ENCODE measurements around the gene ISY1.
"Not testable (repeated sequence)": the region's sequence is repeated elsewhere in the genome, so short reads cannot be mapped to it uniquely, and the experiment has no call there.

The ISY1 gene

DNA sequence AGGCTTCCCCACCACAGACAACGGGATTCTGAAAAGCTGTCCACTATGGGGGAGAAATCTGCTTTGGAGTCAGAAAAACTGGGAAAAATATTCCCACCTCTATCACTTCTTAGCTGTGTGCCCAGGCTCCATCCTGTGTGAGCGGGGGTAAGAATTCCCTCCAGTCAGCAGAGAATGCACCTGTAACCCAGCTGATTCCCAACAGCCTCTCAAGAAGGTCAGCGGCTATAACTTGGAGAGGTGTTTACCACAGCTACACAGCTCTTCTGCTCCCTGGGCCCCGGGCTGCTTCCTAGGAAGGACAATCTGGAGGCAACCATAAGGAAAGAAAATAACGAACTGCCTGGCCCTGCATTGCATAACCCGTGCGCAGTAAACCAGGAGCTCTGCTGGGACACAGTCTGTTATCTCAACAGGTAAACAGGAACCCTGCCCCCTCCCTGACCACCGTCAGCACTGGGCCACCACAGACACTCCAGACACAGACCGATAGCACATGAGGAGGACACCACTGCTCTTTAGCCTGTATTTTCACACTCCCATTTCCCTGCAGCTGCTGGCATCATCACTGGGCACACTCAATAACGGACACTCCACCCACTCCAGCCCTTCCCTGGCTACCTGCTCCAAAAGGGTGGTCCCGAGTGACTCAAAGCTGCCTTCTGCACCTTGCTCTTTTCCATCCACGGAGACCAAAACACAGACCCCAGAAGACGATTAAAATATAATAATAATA is 41.3 kb downstream of the ISY1 start:
- DNase-seq = no peak

DNA sequence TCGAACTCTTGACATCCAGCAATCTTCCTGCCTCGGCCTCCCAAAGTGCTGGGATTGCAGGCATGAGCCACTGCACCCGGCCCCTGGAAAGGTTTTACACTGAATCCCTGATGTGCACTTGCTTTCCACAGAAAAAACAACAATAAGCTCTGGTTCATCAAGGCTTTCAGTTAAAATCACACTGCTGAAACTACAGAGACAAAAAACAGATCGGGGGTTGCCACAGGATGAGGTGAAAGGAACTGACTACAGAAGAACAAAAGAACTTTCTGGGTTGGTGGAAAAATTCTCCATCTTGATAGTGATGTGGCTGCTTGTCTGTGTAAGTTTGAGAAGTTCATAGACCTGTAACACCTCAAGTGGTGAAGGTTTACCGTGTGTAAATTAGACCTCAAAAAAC is 42.1 kb downstream of the ISY1 start:
- DNase-seq = no peak

DNA sequence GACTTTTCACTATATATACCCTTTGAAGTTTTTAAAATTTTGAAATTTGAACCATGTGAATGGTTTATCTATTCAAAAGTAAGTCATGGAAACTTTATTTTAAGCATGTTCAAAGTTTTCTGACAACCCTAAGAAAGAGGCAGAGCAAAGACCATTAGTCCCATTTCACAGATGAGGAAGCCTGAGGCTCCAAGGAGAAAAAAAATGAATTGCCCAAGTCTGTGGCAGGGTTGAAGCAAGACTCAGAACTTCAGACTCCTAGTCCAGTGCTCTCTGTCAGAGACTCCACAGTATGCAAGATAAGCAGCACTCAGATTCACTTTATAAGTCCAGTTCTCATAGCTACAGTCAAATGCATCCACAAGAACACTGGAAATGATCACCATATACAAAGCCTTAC is 43.7 kb downstream of the ISY1 start:
- no peak for DNase-seq

DNA sequence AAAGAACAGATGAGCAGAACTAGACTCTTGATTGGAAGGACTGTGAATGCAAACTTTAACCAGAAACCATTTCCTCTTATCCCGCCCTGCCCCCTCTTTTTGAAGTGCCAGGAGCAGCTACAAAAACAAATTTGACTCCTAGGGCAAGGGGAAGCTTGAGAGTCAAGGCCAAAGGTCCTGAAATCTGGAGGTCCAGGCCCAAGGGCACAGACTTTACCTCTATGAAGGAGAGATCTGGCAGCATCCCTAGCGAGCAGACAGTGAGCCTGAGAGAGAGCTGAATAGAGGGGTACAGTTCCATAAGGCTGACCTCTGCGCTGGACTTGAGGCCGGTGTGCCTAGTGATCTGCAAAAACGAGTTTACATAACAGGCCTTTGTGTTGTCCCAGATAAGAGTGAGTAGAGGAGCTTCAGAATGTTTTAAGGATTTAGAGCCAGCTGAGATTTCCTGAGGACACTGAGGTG is 44.3 kb downstream of the ISY1 start:
- DNase-seq = no peak

GRCh38 chr3:129114455-129114854 is 46.4 kb downstream of the ISY1 start:
- no peak for DNase-seq

DNA sequence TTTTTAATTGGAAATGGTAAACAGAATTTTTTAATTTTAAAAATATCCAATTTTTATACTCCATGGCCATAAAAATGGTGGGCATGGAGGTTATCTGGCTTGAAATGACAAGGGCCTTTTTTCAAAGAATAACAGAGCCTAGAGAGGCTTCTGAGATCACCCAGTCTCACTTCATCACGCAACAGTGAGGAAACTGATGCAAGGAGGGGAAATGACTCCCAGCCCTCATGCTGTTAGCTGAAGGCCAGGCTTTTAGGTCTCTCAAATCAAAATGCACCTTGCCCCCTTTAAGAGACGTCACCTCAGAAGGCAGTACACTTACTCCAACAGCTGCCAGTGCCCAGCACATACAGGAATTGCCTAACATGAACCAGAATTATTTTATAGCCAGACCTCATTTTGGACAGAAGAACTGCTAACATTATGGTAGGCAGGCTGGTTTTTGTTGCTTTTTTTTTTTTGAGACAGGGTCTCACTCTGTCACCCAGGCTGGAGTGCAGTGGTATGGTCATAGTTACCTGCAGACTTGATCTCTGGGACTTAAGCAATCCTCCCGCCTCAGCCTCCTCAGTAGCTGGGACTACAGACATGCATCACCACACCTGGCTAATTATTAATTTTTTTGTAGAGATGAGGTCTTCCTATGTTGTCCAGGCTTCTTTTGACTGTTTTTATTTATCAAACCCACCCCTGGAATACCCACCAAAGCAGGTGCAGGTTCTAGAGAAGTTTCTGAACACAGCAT is 48.4 kb downstream of the ISY1 start:
- no peak for DNase-seq

DNA sequence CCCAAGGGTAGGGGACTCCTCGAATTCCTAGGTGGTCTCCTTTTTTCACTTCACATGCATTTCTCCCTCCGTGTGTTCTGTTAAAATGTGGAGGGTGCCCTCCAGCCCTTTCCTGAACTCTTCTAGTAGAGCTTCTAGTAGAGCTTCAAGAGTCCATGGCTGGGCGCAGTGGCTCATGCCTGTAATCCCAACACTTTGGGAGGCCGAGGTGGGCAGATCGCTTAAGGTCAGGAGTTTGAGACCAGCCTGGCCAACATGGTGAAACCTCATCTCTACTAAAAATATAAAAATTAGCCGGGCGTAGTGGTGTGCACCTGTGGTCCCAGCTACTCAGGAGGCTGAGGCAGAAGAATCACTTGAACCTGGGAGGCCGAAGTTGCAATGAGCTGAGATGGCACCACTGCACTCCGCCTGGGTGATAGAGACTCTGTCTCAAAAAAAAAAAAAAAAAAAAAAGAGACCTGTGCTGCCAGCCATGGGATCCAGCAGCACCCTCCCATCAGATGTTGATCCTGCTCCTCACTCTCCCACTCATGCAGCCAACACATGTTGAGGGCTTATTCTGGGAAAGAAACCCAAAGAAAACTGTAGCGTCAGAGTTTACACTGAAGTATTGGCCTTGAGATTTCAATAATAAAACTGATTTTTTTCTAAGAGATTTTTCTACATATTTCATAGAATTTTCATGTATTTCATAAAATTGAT is 49.6 kb downstream of the ISY1 start:
- not testable (repeated sequence) for DNase-seq

DNA sequence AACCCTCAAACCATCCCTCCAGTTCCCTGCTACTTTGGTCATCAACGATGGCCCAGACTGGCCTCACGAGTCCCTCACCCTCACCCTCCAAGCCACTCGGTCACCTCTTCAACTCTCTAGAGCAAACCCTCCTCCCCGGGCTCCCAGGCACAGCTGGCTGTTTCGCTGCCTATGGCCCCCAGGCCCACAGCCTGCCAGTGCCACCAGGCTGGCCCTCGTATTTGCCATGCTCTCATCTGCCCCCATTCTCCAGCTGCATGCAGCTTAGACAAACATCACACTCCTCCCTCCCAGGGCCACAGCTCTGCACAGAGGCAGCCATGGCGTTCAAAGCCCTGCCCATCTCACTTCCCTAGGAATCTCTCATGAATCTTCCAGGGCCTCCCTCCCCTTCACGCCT is 53.1 kb downstream of the ISY1 start:
- DNase-seq = no peak

GRCh38 chr3:129106866-129107565 is 53.8 kb downstream of the ISY1 start:
- DNase-seq = no peak

- no peak for DNase-seq
Measured at GRCh38 chr3:129106320-129106719, 54.5 kb downstream of the ISY1 start.

- DNase-seq = no peak
Measured at GRCh38 chr3:129105862-129106261, 55.0 kb downstream of the ISY1 start.

DNA sequence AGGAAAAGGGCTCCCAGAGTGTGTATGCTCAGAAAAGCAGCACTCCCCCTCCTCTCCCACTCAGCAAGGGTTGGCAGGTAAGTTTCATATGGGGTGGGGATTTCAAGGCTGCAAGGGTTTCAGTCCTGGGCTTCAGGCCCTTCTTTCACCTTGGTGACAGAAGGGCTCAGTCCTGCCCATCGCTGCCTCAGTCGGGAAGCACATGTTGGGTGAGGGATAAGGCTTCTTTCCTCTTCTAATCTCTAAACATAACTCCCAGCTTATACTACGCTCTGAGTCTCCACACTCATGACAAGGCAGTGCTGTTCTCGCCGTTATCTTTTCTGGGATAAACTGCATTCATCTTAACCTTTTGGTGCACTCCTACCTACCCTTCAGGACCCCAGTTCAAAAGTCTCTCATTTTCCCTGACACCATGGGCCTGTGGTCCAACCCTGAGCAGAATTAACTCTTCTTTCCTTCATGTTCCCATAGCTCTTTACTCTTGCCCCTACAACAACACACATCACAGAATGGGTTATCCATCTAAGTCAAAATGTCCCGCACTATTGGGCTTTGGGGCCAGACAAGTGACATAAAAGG is 56.3 kb downstream of the ISY1 start:
- no peak for DNase-seq

DNA sequence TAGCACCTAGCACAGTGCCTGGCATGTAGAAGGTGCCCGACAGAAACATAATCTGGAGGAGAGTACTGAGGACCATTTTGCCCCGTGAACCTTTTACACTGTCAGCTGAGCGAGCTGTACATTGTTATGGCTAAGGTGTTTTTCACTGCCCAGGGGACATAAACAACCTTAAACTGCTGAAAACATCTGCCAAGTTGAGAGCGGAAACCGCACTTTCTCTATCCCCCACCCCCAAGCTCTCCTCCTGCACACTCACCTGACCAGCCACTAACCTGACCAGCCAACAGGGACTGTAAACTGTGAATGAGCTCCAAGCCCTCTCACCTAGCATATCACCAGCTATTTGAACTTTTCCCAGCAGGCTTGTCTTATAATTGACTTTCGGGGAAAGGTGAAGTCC is 56.8 kb downstream of the ISY1 start:
- DNase-seq = no peak

DNA sequence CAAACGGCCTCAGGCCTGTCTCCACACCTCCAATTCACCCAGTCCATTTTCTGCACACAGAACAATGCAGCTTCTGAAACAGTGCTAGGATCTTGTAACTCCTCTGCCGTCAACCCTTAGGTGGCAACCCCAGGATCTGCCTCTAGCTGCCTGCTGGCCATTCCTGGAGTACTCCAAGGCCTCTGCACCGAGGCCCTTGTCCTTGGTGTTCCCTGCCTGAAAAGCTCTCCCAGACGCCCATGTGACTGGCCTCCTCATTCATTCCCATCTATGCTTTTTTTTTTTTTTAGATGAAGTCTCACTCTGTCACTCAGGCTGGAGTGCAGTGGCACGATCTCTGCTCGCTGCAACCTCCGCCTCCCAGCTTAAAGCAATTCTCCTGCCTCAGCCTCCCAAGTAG is 57.6 kb downstream of the ISY1 start:
- no peak for DNase-seq

DNA sequence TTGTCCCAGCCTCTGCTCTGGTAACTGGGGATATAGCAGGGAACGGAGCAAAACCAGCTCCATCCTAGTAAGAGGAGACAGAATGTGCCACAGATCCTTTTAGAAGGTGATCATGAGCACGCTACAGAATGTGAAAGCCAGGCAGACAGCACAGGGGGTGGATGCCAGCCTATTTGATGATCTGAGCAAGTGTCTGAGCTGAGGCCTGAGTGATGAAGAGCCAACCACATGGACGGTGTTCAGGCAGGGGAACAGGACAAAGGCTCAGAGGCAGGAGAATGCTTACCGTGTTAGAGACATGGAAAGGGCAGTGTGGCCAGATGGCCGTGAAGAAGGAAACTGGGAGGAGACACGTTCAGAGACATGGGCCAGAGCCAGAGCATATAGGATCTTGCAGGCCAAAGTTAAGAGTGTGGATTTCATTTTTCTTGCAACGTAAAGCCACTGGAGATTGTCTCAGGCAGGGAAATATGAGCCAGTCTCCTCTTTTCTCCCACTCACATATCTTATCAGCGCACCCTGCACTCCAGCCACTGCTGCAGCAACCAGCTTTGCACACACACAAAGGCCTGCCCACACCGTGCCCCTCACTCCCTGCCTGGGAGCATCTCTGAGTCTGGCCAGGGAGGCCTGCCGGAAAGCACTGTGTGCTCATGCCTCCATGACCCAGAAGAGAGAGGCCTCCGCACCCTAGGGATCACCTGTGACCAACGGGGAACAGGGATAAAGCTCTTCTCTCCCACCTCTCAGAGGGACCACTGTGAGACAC is 59.3 kb downstream of the ISY1 start:
- DNase-seq = no peak

DNA sequence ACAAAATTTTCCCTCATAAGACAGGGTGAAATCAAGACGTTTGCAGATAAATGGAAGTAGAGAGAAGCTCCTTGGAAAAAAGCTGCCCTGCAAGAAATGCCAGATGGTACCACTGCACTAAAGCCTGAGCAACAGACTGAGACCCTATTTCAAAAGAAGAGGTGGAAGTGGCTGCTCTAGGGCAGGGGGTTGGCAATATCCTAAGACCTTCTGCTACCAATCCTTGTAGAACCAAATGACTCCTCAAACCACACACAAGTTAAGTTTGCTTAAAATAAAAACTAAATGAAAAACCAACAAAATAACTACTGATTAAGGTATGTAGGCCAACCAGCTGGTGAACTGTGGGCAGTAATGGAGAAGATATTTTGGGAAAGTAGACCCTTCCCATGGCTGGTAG is 60.6 kb downstream of the ISY1 start:
- no peak for DNase-seq

GRCh38 chr3:129095285-129095684 is 65.6 kb downstream of the ISY1 start:
- no peak for DNase-seq

DNA sequence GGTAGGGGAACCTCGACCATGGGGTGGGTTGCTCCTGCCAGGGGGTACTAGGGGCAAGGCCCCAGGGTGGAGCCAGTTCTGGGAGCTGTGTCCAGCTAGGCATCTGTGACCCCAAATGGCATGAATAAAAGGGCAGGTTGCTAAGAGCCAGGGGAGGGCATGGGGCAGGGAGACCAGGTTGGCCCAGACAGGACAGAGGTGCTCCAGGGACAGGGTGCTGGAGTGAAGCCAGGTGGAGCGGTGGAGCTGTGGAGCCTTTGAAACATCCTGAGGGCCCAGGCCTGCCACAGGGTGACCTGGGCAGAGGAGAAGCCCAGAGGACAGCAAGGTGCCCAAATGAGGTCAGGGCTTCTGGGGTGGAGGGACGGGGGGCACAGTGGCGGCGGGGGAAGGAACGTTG is 72.6 kb downstream of the ISY1 start:
- DNase-seq = not testable (repeated sequence)

DNA sequence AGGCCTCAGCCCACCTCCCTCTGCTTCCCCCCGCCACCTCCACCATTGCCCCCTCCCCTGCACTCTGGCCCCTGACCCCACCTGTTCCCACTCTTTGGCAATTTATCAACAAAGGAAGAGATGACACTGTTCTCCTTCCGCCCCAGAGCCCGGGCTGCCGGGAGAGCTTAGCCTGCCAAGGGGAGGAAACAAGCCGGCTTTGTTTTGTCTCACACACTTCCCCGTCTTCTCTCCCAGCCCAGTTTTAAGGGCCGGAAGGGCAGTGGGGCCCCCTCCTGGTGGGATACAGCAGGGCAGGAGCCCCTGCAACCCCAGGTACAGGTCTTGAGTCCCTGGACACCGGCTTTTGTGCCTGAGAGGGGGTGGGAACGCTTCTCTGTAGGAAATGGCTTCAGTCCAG is 73.0 kb downstream of the ISY1 start:
- not testable (repeated sequence) for DNase-seq

DNA sequence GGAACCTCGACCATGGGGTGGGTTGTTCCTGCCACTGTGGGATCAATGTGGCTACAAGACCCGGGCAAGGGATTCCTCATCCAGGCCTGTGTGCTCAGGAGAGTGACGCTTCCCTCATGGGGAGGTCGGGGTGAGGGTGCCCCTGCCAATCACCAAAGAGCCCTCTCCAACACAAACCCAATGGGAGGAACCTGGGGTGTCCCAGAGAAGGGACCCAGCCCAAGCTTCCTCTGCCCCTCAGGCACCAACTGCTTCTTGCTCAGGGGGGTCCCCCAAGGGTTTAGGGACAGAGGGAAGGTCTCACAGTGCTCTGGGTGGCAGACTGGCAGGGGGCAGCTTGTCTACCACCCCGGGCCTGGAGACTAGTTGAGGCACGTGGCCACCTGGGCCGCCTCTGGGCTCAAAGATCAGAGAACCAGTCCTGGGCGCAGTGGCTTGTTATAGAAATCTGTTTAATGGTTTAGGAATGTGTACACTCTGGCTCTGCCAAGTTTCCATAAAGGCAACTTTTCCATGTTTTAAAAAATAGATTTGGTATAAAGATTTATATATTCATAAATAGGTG is 73.6 kb downstream of the ISY1 start:
- DNase-seq = no peak

DNA sequence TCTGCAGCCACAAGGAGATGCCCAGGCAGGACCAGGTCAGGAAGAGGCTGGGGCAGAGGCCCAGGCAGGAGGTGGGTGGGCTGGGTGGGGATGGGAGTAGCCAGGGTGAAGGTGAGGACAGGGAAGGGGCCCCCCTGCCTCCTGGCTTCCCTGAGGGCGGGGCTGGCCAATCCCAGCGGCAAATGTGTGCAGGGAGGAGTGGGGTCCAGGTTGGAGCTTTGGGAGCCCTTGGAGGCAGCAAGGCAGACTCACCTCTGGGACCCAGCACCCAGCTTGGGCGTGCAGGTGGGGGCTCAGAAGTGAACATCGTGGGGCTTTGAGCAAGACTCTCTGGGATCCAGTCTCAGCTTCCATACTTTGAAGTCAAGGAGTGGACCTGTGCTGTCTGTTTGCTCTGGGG is 75.0 kb downstream of the ISY1 start:
- DNase-seq = no peak
